Hippocampal formation (tissue), 2 donors: ENCODE data around the gene ABCF2.

Experiments
- DNase-seq, 2 donors: peaks; one replicate each; lab custom pipeline; 2025; lab: John Stamatoyannopoulos, UW

ABCF2 gene

GRCh38 chr7:151252961-151253711, 26.1 kb upstream of the ABCF2 start:
- no peak for DNase-seq

GRCh38 chr7:151252561-151252835, 25.5 kb upstream of the ABCF2 start:
- no peak for DNase-seq

- peak; percentile 62 to 88 for DNase-seq
These were observed 24.9 kb upstream of the ABCF2 start for GRCh38 chr7:151251689-151252560.

- DNase-seq = no peak
These were observed 24.3 kb upstream of the ABCF2 start for GRCh38 chr7:151251328-151251688.

GRCh38 chr7:151250181-151251132, 23.5 kb upstream of the ABCF2 start:
- no peak for DNase-seq

- no peak for DNase-seq
These were observed 22.7 kb upstream of the ABCF2 start for GRCh38 chr7:151249732-151250072.

GRCh38 chr7:151249034-151249731, 22.2 kb upstream of the ABCF2 start:
- peak; percentile 65 to 77 for DNase-seq

GRCh38 chr7:151248346-151249033, 21.5 kb upstream of the ABCF2 start, which contains the start of gene SMARCD3:
SMARCD3 (minus strand) TSS chr7:151248694; CDS start chr7:151248562, 132 bp downstream.
- DNase-seq = peak; percentile 58 to 64

- DNase-seq = peak in 1 of 2 donors; percentile 27
These were observed 20.8 kb upstream of the ABCF2 start for GRCh38 chr7:151247611-151248345.

- no peak for DNase-seq
These were observed 20.0 kb upstream of the ABCF2 start for GRCh38 chr7:151246851-151247580.

GRCh38 chr7:151246102-151246850, 19.3 kb upstream of the ABCF2 start:
- no peak for DNase-seq

- DNase-seq = no peak
These were observed 18.5 kb upstream of the ABCF2 start for GRCh38 chr7:151245360-151246101.

- no peak for DNase-seq
These were observed 17.9 kb upstream of the ABCF2 start for GRCh38 chr7:151244841-151245346.

GRCh38 chr7:151244196-151244840, 17.3 kb upstream of the ABCF2 start:
- DNase-seq = peak; percentile 20 to 35

- DNase-seq = no peak
These were observed 16.6 kb upstream of the ABCF2 start for GRCh38 chr7:151243408-151244195.

- DNase-seq = no peak
These were observed 16.0 kb upstream of the ABCF2 start for GRCh38 chr7:151243045-151243349.
